ENCODE data around the gene CHERP.
A peak's percentile ranks its signal among the peaks of the same experiment; 100 is the strongest.
"Not testable (repeated sequence)": the region's sequence is repeated elsewhere in the genome, so short reads cannot be mapped to it uniquely, and the experiment has no call there.

CHERP gene

GRCh38 chr19:16554776-16555175 is 12.5 kb upstream of the CHERP start:
- Histone ChIP-seq H3K36me3 (ENCODE audit: control insufficient read depth, insufficient read depth, low read length) (peaks cover 29% of the 10 kb centered on the region), H3K27me3 (replicated peaks; ENCODE audit: control insufficient read depth, insufficient read depth, low read length) (no peaks in the 10 kb centered on the region), H3K4me3 (replicated peaks; ENCODE audit: low read depth, low read length) (no peak overlapping the region)
- DNase-seq (ENCODE audit: extremely low read depth, insufficient read length): no peak
- no peak for TF ChIP-seq CTCF (IDR thresholded peaks at IDR 0.05; ENCODE audit: insufficient read depth, low read length, poor library complexity, severe bottlenecking)

GRCh38 chr19:16551902-16552301 is 9.7 kb upstream of the CHERP start:
- DNase-seq (ENCODE audit: extremely low read depth, insufficient read length); H3K4me3 ChIP-seq (replicated peaks; ENCODE audit: low read depth, low read length); H3K27me3 ChIP-seq (replicated peaks; ENCODE audit: control insufficient read depth, insufficient read depth, low read length): not testable (repeated sequence)
- peaks cover 22% of the 10 kb centered on the region for H3K36me3 ChIP-seq (ENCODE audit: control insufficient read depth, insufficient read depth, low read length)

GRCh38 chr19:16548956-16549355 is 6.7 kb upstream of the CHERP start:
- Histone ChIP-seq H3K36me3 (ENCODE audit: control insufficient read depth, insufficient read depth, low read length) (peaks cover 8% of the 10 kb centered on the region), H3K27me3 (replicated peaks; ENCODE audit: control insufficient read depth, insufficient read depth, low read length) (no peaks in the 10 kb centered on the region), H3K4me3 (replicated peaks; ENCODE audit: low read depth, low read length) (no peak overlapping the region)
- no peak for DNase-seq (ENCODE audit: extremely low read depth, insufficient read length)
- no peak for TF ChIP-seq CTCF (IDR thresholded peaks at IDR 0.05; ENCODE audit: insufficient read depth, low read length, poor library complexity, severe bottlenecking)

- Histone ChIP-seq H3K27me3 (replicated peaks; ENCODE audit: control insufficient read depth, insufficient read depth, low read length) (no peaks in the 10 kb centered on the region), H3K36me3 (ENCODE audit: control insufficient read depth, insufficient read depth, low read length) (peaks cover 3% of the 10 kb centered on the region), H3K4me3 (replicated peaks; ENCODE audit: low read depth, low read length) (peak overlapping the region; percentile 17)
- no peak for DNase-seq (ENCODE audit: extremely low read depth, insufficient read length)
- no peak for TF ChIP-seq CTCF (IDR thresholded peaks at IDR 0.05; ENCODE audit: insufficient read depth, low read length, poor library complexity, severe bottlenecking)
These were observed 2.4 kb upstream of the CHERP start for GRCh38 chr19:16544473-16545231.

GRCh38 chr19:16543734-16544133 is 1.5 kb upstream of the CHERP start:
- not testable (repeated sequence) for H3K36me3 ChIP-seq (ENCODE audit: control insufficient read depth, insufficient read depth, low read length); DNase-seq (ENCODE audit: extremely low read depth, insufficient read length); H3K27me3 ChIP-seq (replicated peaks; ENCODE audit: control insufficient read depth, insufficient read depth, low read length)
- H3K4me3 ChIP-seq (replicated peaks; ENCODE audit: low read depth, low read length): peak overlapping the region; percentile 91

GRCh38 chr19:16542910-16543472 is 754 bp upstream of the CHERP start:
- DNase-seq (ENCODE audit: extremely low read depth, insufficient read length): no peak
- Histone ChIP-seq H3K27me3 (replicated peaks; ENCODE audit: control insufficient read depth, insufficient read depth, low read length) (no peaks in the 10 kb centered on the region), H3K4me3 (replicated peaks; ENCODE audit: low read depth, low read length) (peak overlapping the region; percentile 91), H3K36me3 (ENCODE audit: control insufficient read depth, insufficient read depth, low read length) (peaks cover 11% of the 10 kb centered on the region)
- TF ChIP-seq CTCF (IDR thresholded peaks at IDR 0.05; ENCODE audit: insufficient read depth, low read length, poor library complexity, severe bottlenecking): no peak
